WERI-Rb-1 (cell line): ENCODE results near the gene PBXIP1.

ENCODE experiments used
- DNase-seq: peaks from one replicate; pipeline ENCODE4 v3.0.0-alpha.2; 2020
- H3K27ac ChIP-seq: fragments of 250-450 bp; sonication (Bioruptor Pico); 2 replicates; pipeline ENCODE4 v1.5.1; 2020; ENCODE audit warnings: mild to moderate bottlenecking, moderate library complexity
- H3K27me3 ChIP-seq: fragments of 250-450 bp; sonication (Bioruptor Pico); 2 replicates; pipeline ENCODE4 v1.5.1; 2021; ENCODE audit warnings: mild to moderate bottlenecking, low read depth, moderate library complexity; ENCODE audit not compliant: insufficient read depth, severe bottlenecking
- H3K36me3 ChIP-seq: fragments of 250-450 bp; sonication (Bioruptor Pico); 2 replicates; pipeline ENCODE4 v1.5.1; 2020; ENCODE audit warnings: mild to moderate bottlenecking, moderate library complexity
- H3K4me3 ChIP-seq: 2 replicates; pipeline ENCODE4 v1.5.1; 2011; ENCODE audit warnings: low read depth, mild to moderate bottlenecking, control low read depth, low read length
- H3K9me3 ChIP-seq: fragments of 250-450 bp; sonication (Bioruptor Pico); 2 replicates; pipeline ENCODE4 v1.5.1; 2021; ENCODE audit warnings: mild to moderate bottlenecking, moderate library complexity; ENCODE audit not compliant: severe bottlenecking
- CTCF ChIP-seq: IDR thresholded peaks from 2 replicates; pipeline ENCODE4 v1.5.1; 2011; ENCODE audit warnings: low read depth, mild to moderate bottlenecking, control low read depth, inconsistent platforms, low read length

The PBXIP1 gene

GRCh38 chr1:154938604-154939399 is 17.1 kb downstream of the PBXIP1 start:
- Histone ChIP-seq H3K4me3 (no peak overlapping the region), H3K9me3 (peaks cover 7% of the 10 kb centered on the region), H3K27ac (no peak overlapping the region), H3K27me3 (no peaks in the 10 kb centered on the region), H3K36me3 (peaks cover 4% of the 10 kb centered on the region; the same call in 1 of the 2 replicates)
- no peak for TF ChIP-seq CTCF
- no peak for DNase-seq

GRCh38 chr1:154937988-154938386 is 17.9 kb downstream of the PBXIP1 start:
- Histone ChIP-seq H3K27me3 (no peaks in the 10 kb centered on the region), H3K27ac (peak overlapping the region; percentile 98), H3K36me3 (peaks cover 4% of the 10 kb centered on the region; the same call in 1 of the 2 replicates), H3K9me3 (peaks cover 7% of the 10 kb centered on the region), H3K4me3 (peak overlapping the region; percentile 75)
- DNase-seq: no peak
- no peak for TF ChIP-seq CTCF

GRCh38 chr1:154937085-154937987 is 18.6 kb downstream of the PBXIP1 start:
- peak; percentile 97 for DNase-seq
- H3K36me3 ChIP-seq: peaks cover 4% of the 10 kb centered on the region; the same call in 1 of the 2 replicates
- TF ChIP-seq CTCF: peak; percentile 56
- H3K9me3 ChIP-seq: peaks cover 7% of the 10 kb centered on the region
- no peaks in the 10 kb centered on the region for H3K27me3 ChIP-seq
- peak overlapping the region; percentile 98 for H3K27ac ChIP-seq
- peak overlapping the region; percentile 75 for H3K4me3 ChIP-seq

- peak; percentile 100 for DNase-seq
- peaks cover 4% of the 10 kb centered on the region; the same call in 1 of the 2 replicates for H3K36me3 ChIP-seq
- H3K4me3 ChIP-seq: peak within 1 kb of the TSS; percentile 75
- H3K27me3 ChIP-seq: no peaks in the 10 kb centered on the region
- peak; percentile 71 for TF ChIP-seq CTCF
- H3K27ac ChIP-seq: peak within 1 kb of the TSS; percentile 98
- peaks cover 7% of the 10 kb centered on the region for H3K9me3 ChIP-seq
Measured at GRCh38 chr1:154936555-154937084, 19.3 kb downstream of the PBXIP1 start, which contains the start of gene PMVK. Gene PMVK (minus strand): TSS chr1:154936719. CDS start chr1:154936685, 34 bp downstream.

GRCh38 chr1:154935749-154936554 is 19.9 kb downstream of the PBXIP1 start:
- H3K27me3 ChIP-seq: no peaks in the 10 kb centered on the region
- peak overlapping the region; percentile 75 for H3K4me3 ChIP-seq
- no peak for DNase-seq
- H3K36me3 ChIP-seq: peaks cover 4% of the 10 kb centered on the region; the same call in 1 of the 2 replicates
- peak overlapping the region; percentile 98 for H3K27ac ChIP-seq
- peaks cover 7% of the 10 kb centered on the region for H3K9me3 ChIP-seq
- TF ChIP-seq CTCF: no peak
